GM12874 (cell line): ENCODE measurements around the gene RAB4A.

Experiments used
- CTCF ChIP-seq: IDR thresholded peaks from 2 replicates; pipeline ENCODE4 v1.5.1; 2011; ENCODE audit warnings: low read depth, mild to moderate bottlenecking, control low read depth, low read length, moderate library complexity; ENCODE audit not compliant: insufficient read depth

The RAB4A gene

GRCh38 chr1:229266274-229266673 is 4.6 kb upstream of the RAB4A start:
- TF ChIP-seq CTCF, result no peak

- no peak for TF ChIP-seq CTCF
These were observed 3.9 kb upstream of the RAB4A start for GRCh38 chr1:229266832-229267500.

GRCh38 chr1:229268505-229268904 is 2.4 kb upstream of the RAB4A start:
- no peak for TF ChIP-seq CTCF

GRCh38 chr1:229271448-229272159 is 693 bp downstream of the RAB4A start:
- TF ChIP-seq CTCF, result peak; percentile 39; the same call in 1 of the 2 replicates

- TF ChIP-seq CTCF, result no peak
These were observed 1.6 kb downstream of the RAB4A start for GRCh38 chr1:229272164-229273158.

- no peak for TF ChIP-seq CTCF
These were observed 2.8 kb downstream of the RAB4A start for GRCh38 chr1:229273507-229274232.
